HG03135 (cell line): ENCODE results near the gene GGA3.
"Not testable (repeated sequence)": the region's sequence is repeated elsewhere in the genome, so short reads cannot be mapped to it uniquely, and the experiment has no call there.

Experiments used
- ATAC-seq: cut with Tn5 transposase; IDR thresholded peaks from one replicate; pipeline ENCODE4 v1.9.1; 2021; ENCODE audit warnings: mild to moderate bottlenecking, moderate library complexity; ENCODE audit not compliant: unreplicated experiment

The GGA3 gene

GRCh38 chr17:75228305-75228704 lies 33.1 kb downstream of the GGA3 start:
- no peak for ATAC-seq

- ATAC-seq: no peak
Observed at GRCh38 chr17:75227729-75228128, 33.7 kb downstream of the GGA3 start.

GRCh38 chr17:75225016-75225415 lies 36.4 kb downstream of the GGA3 start:
- ATAC-seq: no peak

- ATAC-seq: no peak
Observed at GRCh38 chr17:75219815-75220214, 41.6 kb downstream of the GGA3 start.

- ATAC-seq: no peak
Observed at GRCh38 chr17:75218131-75218530, 43.3 kb downstream of the GGA3 start.

- no peak for ATAC-seq
Observed at GRCh38 chr17:75209061-75209460, 52.3 kb downstream of the GGA3 start.

- ATAC-seq: no peak
Observed at GRCh38 chr17:75208161-75208560, 53.2 kb downstream of the GGA3 start.

GRCh38 chr17:75207760-75208159 lies 53.6 kb downstream of the GGA3 start:
- ATAC-seq: no peak

- ATAC-seq: not testable (repeated sequence)
Observed at GRCh38 chr17:75207050-75207407, 54.4 kb downstream of the GGA3 start.

- ATAC-seq: no peak
Observed at GRCh38 chr17:75205793-75206163, 55.6 kb downstream of the GGA3 start.

GRCh38 chr17:75205037-75205792 lies 56.2 kb downstream of the GGA3 start, which contains the start of gene NUP85:
TSS of gene NUP85 (plus strand) at chr17:75205679. CDS start at chr17:75205762, 83 bp downstream.
- peak; percentile 66 for ATAC-seq

GRCh38 chr17:75199886-75200618 lies 61.4 kb downstream of the GGA3 start:
- no peak for ATAC-seq

- ATAC-seq: no peak
Observed at GRCh38 chr17:75194879-75195278, 66.5 kb downstream of the GGA3 start.

- no peak for ATAC-seq
Observed at GRCh38 chr17:75191584-75191983, 69.8 kb downstream of the GGA3 start.

GRCh38 chr17:75188614-75189013 lies 72.8 kb downstream of the GGA3 start:
- ATAC-seq: no peak
